Fibroblast of villous mesenchyme (primary cell): ENCODE results near the gene RALGPS1. TPM values are rescaled to one million over a fixed set of nuclear protein-coding genes. Genes with fewer than 3 reads are reported as not detected.
A peak's percentile ranks its signal among the peaks of the same experiment; 100 is the strongest.

Experiments
- DNase-seq: peaks from one replicate; pipeline ENCODE4 v3.0.0-alpha.2; 2010; ENCODE audit warnings: low read depth
- H3K4me3 ChIP-seq: 2 replicates; pipeline ENCODE4 v1.5.1; 2011; ENCODE audit warnings: low read depth, mild to moderate bottlenecking, low read length
- total RNA-seq: library from RNA; depleted of rRNA; stranded (reverse); fragments of >200 nt; gene quantifications from 2 replicates; pipeline ENCODE4 v1.2.3, GENCODE V29; 2012
- TF ChIP-seq, protein P1 (sequence below): IDR thresholded peaks from 2 replicates; pipeline ENCODE4 v1.5.1; 2012; ENCODE audit warnings: low read depth, mild to moderate bottlenecking, low read length; ENCODE audit not compliant: insufficient read depth

RALGPS1 gene
- total RNA-seq, 1 donor, result 2.6 TPM

DNA sequence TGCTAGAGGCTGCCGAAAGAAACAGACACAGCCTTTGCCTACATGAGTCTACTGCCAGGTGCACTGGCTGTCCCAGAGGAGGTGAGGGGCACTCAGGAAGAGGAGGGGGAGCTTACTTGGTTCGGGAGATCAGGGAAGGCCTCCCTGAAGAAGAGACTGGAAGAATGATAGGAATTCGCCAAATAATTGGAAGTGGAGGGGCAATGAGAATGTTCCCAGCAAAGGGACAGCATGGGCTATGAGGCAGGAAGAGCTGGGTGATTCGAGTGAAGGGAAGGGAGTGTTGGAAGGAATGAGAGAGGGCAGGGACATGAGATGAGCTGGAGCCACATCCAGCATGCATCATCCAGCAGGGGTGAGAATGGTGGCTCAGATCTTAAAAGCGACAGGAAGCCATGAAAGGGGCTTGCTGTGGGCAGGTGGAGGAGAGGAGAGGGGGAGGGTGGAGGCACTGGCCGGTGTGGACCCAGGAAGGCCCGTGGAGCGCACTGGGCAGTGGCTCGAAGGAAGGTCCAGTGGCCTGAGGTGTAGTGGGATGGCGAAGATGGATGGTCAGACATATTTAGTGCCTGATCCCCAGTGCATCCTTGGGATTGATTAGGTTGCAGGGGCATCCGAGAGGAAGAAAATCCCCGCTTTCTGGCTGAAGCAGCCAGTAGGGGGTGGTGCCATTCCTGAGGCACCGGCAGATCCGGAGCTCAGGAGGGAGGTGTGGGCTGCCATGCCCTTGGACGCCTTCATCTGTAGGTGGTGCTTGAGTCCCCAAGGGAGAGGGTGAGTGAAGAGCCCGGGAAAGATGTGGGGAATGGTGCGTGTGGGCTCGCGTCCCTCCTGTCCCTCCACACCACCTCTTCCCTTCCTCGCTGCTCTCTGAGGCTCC, 296.5 kb downstream of the RALGPS1 start:
- TF ChIP-seq, protein P1, sequence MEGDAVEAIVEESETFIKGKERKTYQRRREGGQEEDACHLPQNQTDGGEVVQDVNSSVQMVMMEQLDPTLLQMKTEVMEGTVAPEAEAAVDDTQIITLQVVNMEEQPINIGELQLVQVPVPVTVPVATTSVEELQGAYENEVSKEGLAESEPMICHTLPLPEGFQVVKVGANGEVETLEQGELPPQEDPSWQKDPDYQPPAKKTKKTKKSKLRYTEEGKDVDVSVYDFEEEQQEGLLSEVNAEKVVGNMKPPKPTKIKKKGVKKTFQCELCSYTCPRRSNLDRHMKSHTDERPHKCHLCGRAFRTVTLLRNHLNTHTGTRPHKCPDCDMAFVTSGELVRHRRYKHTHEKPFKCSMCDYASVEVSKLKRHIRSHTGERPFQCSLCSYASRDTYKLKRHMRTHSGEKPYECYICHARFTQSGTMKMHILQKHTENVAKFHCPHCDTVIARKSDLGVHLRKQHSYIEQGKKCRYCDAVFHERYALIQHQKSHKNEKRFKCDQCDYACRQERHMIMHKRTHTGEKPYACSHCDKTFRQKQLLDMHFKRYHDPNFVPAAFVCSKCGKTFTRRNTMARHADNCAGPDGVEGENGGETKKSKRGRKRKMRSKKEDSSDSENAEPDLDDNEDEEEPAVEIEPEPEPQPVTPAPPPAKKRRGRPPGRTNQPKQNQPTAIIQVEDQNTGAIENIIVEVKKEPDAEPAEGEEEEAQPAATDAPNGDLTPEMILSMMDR, result no peak
- no peak for DNase-seq
- H3K4me3 ChIP-seq, result no peak overlapping the region

DNA sequence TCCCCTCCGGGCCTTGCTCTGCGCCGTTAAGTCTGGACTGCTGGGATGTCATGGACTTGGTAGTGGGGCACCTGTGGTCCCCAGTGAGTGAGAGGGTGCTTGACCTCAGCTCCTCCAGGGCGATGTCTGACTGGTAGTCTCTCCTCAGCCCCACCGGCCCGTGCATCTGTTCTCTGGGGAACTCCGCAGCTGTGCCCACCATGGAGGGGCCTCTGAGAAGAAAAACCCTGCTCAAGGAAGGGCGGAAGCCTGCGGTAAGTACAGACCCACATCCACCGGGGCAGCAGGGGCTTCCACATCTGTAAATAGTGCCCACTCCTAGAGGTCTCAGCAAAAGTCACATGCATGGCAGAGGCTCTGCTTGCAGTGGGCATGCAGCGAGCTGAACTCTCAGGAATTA, 297.4 kb downstream of the RALGPS1 start:
- no peak overlapping the region for H3K4me3 ChIP-seq
- no peak for DNase-seq
- TF ChIP-seq, protein P1, result no peak

DNA sequence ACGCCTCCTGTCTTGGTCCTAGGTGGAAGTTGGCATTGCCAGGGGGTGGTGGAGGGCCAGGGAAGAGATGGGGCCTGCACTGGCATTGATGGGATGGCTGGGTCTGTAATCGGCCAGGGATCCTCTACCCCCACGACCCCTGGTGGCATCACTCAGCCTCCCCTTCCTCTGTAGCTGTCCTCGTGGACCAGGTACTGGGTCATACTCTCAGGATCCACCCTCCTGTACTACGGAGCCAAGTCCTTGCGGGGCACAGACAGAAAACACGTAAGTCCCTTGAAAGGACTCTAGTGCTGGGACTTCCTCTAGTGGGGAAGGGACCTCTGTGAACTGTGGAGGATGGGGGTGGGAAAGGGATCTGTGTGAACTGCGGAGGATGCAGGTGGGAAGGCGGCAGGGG, 297.9 kb downstream of the RALGPS1 start:
- DNase-seq, result no peak
- H3K4me3 ChIP-seq, result no peak overlapping the region
- TF ChIP-seq, protein P1, result no peak

DNA sequence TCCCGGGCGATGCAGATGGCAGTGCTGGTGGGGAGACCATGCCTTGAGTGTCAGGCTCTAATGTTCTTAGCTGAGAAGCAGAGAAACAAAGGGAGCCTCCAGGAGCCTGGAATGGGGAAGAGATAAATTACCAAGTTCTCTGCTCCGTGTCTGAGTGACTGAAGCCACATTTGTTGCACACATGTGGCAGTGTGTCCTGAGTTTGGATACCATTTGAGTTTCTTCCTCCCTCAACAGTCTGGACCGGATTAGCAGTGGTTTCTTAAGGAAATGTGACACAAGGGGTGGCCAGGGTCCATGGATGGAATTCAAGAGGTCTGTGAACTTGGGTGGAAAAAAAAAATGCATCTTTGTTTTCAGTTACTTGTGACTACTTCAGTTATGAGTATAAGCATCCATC, 299.3 kb downstream of the RALGPS1 start:
- TF ChIP-seq, protein P1, result no peak
- H3K4me3 ChIP-seq, result no peak overlapping the region
- DNase-seq, result no peak

DNA sequence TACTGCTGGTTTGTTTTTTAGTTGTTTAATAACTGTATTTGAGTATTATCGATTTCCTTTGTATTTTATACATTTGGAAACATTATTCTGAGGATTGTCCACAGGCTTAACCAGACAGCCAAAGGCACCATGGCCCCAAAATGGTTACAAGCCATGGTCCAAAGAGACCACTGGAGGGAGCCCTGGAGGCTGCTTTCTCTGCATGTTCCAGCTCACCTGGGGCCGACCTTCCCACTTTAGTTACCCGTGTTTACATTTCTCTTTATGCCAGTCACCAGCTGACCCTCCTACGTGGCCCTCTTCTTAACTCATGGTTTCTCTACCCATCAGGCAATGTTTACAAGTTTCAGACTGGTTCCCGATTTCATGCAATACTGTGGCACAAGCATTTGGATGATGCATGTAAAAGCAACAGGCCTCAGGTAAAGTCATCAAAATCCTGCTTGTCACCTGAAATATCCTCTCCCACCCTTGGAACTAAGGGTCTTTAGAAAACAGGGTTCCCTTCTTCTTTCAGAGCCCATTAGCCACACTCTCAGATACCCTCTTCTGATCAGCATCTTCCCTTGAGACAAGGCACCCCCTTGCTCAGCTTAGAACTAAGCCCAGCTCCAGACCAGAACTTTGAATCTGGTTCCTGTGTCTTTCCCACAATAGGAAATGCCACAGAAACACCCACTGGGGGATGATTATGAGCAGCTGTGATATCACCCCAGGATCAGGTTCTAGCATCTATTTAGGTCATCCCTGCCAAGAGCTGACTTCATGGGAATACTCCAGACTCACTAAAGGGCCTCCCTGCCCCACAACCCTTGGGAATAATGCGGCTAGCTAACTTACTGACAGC, 300.1 kb downstream of the RALGPS1 start:
- no peak overlapping the region for H3K4me3 ChIP-seq
- DNase-seq, result peak; percentile 47
- TF ChIP-seq, protein P1, result peak; percentile 85

DNA sequence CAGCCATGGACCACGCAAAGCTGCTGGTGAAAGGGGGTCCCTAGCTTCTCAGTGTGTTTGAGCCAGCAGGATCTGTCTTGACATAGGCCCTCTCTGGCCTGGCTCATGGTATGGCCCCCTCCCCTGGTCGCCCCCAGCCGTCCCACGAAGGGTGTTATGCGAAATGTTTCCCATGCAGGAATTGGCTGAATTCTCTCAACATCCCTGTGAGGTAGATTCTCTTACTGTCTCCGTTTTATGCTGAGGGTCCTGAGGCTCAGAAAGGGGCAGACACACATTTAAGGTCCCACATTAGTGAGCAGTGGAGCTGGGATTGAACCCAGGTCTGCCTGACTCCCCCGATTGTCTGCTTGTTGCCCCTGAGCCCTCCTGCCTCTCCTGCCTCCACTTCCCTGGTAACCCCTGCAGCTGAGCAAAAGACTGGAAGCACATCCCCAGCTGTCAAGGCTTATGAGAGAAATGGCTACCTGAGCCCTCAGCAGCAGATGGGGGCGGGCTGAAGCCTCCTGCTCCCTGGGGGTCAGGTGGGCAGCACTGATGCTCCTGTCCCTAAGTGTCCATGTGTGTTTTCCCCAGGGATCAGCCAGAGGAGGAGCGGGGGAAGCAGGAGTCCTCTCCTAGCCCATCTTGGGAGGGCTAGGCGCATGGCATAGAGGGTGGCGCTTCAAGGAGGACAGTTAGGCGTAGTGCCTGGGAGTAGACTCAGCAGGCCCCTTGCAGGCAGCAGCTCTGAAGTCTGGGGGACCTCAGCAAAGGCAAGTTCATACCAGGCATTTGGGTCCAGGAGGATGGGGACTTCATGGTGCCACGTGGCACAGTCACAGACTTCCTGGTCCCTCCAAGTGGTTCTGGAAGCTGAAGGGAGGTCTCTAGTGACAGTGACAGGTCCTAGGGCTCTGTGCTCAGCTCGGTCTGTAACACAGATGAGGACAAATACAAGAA, 301.0 kb downstream of the RALGPS1 start:
- no peak overlapping the region for H3K4me3 ChIP-seq
- TF ChIP-seq, protein P1, result no peak
- DNase-seq, result no peak
